A673 (cell line): ENCODE measurements around the gene IMMP2L. TPM values are rescaled to one million over a fixed set of nuclear protein-coding genes. Genes with fewer than 3 reads are reported as not detected.

Source experiments
- BruUV-seq: library from RNA; stranded (reverse); fragments of 400-500 nt; replicated peaks from 2 replicates; lab custom pipeline; 2021; lab: Mats Ljungman, UMichigan
- CTCF ChIA-PET: fragments of 300-600 bp; sonication (Branson Sonifier 250); formaldehyde crosslinking; loops from one replicate; lab custom pipeline; 2022; ENCODE audit warnings: antibody characterized with exemption; lab: Charles Lee
- POLR2A ChIA-PET: fragments of 300-600 bp; sonication (Branson Sonifier 250); formaldehyde crosslinking; loops from one replicate; lab custom pipeline; 2022; ENCODE audit warnings: antibody characterized with exemption; ENCODE audit not compliant: low non-redundant PET; lab: Charles Lee
- DNase-seq: peaks from one replicate; pipeline ENCODE4 v3.0.0-alpha.2; 2015; ENCODE audit warnings: low spot score
- H3K27ac ChIP-seq: fragments of 200-600 bp; sonication (generic); 2 replicates; pipeline ENCODE4 v1.5.1; 2016; ENCODE audit warnings: mixed run types, low read depth, mild to moderate bottlenecking, mixed read lengths, antibody characterized with exemption, low read length; ENCODE audit not compliant: poor library complexity, severe bottlenecking
- H3K27me3 ChIP-seq: fragments of 200-600 bp; sonication (generic); replicated peaks from 2 replicates; pipeline ENCODE4 v1.6.1; 2017; ENCODE audit warnings: mixed run types, low read depth, mild to moderate bottlenecking, mixed read lengths, antibody characterized with exemption, low read length; ENCODE audit not compliant: insufficient read depth, poor library complexity
- H3K36me3 ChIP-seq: fragments of 200-600 bp; sonication (generic); 2 replicates; pipeline ENCODE4 v1.6.1; 2016; ENCODE audit warnings: mixed run types, mild to moderate bottlenecking, mixed read lengths, antibody characterized with exemption, low read length; ENCODE audit not compliant: insufficient read depth, poor library complexity, severe bottlenecking
- H3K4me1 ChIP-seq: fragments of 200-600 bp; sonication (generic); 2 replicates; pipeline ENCODE4 v1.6.1; 2017; ENCODE audit warnings: mixed run types, mild to moderate bottlenecking, mixed read lengths, antibody characterized with exemption, low read length; ENCODE audit not compliant: insufficient read depth, poor library complexity, severe bottlenecking
- H3K4me3 ChIP-seq: fragments of 200-600 bp; sonication (generic); 2 replicates; pipeline ENCODE4 v1.5.1; 2016; ENCODE audit warnings: low read depth, mixed run types, mild to moderate bottlenecking, mixed read lengths, low read length; ENCODE audit not compliant: poor library complexity, severe bottlenecking
- H3K9me3 ChIP-seq: fragments of 200-600 bp; sonication (generic); 2 replicates; pipeline ENCODE4 v1.6.1; 2016; ENCODE audit warnings: mixed run types, low read depth, mild to moderate bottlenecking, mixed read lengths, antibody characterized with exemption, low read length; ENCODE audit not compliant: poor library complexity, severe bottlenecking
- CTCF ChIP-seq: fragments of 300-800, 200-600 bp; sonication (generic); conservative IDR thresholded peaks from 2 replicates; pipeline ENCODE4 v1.5.1; 2017; ENCODE audit warnings: low read depth, mild to moderate bottlenecking, antibody characterized with exemption, low read length, moderate library complexity, mixed read lengths
- EZH2 ChIP-seq: fragments of 200-600 bp; sonication (generic); IDR thresholded peaks from 2 replicates; pipeline ENCODE4 v1.6.1; 2017; ENCODE audit warnings: borderline replicate concordance, low read depth, mild to moderate bottlenecking, mixed read lengths, antibody characterized with exemption, low read length; ENCODE audit not compliant: poor library complexity, severe bottlenecking
- intact Hi-C: fragments of 100-400 bp; cut with micrococcal nuclease; formaldehyde crosslinking; loops from one replicate; pipeline ENCODE4 v1.10.0; 2022; ENCODE audit not compliant: unreplicated experiment
- total RNA-seq: library from RNA; stranded (reverse); gene quantifications from 2 replicates; pipeline ENCODE4 v1.2.3, GENCODE V29; 2021

IMMP2L gene
- total RNA-seq, 1 experiment from 2014 or later, result 10.0 TPM

- intact Hi-C loops, result no loop called here
- H3K36me3 ChIP-seq, result no peaks in the 10 kb centered on the region
- DNase-seq, result no peak
- TF ChIP-seq CTCF, result no peak
- TF ChIP-seq EZH2, result no peak
- no TSS peak for BruUV-seq
- H3K27me3 ChIP-seq, result no peaks in the 10 kb centered on the region
- POLR2A ChIA-PET, result no interaction called here
- H3K4me3 ChIP-seq, result no peak overlapping the region
- no peak overlapping the region for H3K27ac ChIP-seq
- no peaks in the 10 kb centered on the region for H3K4me1 ChIP-seq
- CTCF ChIA-PET, result no interaction called here
- H3K9me3 ChIP-seq, result no peaks in the 10 kb centered on the region
Measured at GRCh38 chr7:110881721-110882120, 680.6 kb downstream of the IMMP2L start.

GRCh38 chr7:110880971-110881370 lies 681.3 kb downstream of the IMMP2L start:
- Histone ChIP-seq H3K9me3 (no peaks in the 10 kb centered on the region), H3K27me3 (no peaks in the 10 kb centered on the region), H3K36me3 (no peaks in the 10 kb centered on the region), H3K4me1 (no peaks in the 10 kb centered on the region), H3K4me3 (no peak overlapping the region), H3K27ac (no peak overlapping the region)
- POLR2A ChIA-PET, result no interaction called here
- TF ChIP-seq CTCF (no peak), EZH2 (no peak)
- intact Hi-C loops, result no loop called here
- CTCF ChIA-PET, result no interaction called here
- no peak for DNase-seq
- BruUV-seq, result no TSS peak

GRCh38 chr7:110877016-110877415 lies 685.3 kb downstream of the IMMP2L start:
- Histone ChIP-seq H3K27ac (no peak overlapping the region), H3K4me1 (no peaks in the 10 kb centered on the region), H3K4me3 (no peak overlapping the region), H3K9me3 (no peaks in the 10 kb centered on the region), H3K27me3 (no peaks in the 10 kb centered on the region), H3K36me3 (no peaks in the 10 kb centered on the region)
- no peak for DNase-seq
- intact Hi-C loops, result no loop called here
- ChIA-PET CTCF (no interaction called here), POLR2A (no interaction called here)
- no peak for TF ChIP-seq EZH2
- TF ChIP-seq CTCF, result no peak
- no TSS peak for BruUV-seq
